ENCODE data around the gene ZNF451. TPM values are rescaled to one million over a fixed set of nuclear protein-coding genes. Genes with fewer than 3 reads are reported as not detected.

The ZNF451 gene
- total RNA-seq, 1 experiment from 2014 or later, result 63.0 TPM

DNA sequence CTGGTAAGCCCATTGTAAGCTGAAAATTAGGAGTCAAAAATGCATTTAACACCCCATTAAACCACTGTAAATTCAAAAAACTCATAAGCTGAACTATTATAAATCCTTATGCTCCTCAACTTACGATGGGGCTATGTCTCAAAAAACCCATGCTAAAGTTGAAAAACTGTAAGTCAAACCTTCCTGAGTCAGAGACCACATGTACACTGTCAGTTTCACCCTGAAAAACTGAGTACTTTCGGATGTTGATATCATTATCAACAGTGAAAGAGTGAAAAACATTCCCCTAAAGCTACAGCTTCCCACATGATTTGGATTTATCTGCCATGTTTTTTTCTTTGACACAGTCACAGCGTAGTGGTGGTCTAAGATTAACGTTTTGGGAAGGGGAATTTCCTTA lies 117.9 kb downstream of the ZNF451 start:
- H3K27me3 Mint-ChIP-seq (ENCODE audit: insufficient read depth, unreplicated experiment), result no peaks in the 10 kb centered on the region
- no peaks in the 10 kb centered on the region for H3K9me3 Mint-ChIP-seq (ENCODE audit: unreplicated experiment)
- intact Hi-C loops (cut with micrococcal nuclease), result no loop called here
- no TSS peak for BruUV-seq (replicated peaks)
- no peak for DNase-seq (ENCODE audit: unreplicated experiment)
- no peak overlapping the region for H3K4me3 Mint-ChIP-seq (ENCODE audit: unreplicated experiment)
- CTCF ChIA-PET, result interaction anchor here (0.8 to 1.6 kb wide), 2 partner anchors 14 to 46 kb away, joined by 4 to 5 read pairs; partner anchors contain the start of gene RAB23
- POLR2A ChIA-PET, result interaction anchor here (0.6 kb wide), 1 partner anchor 46 kb away, joined by 3 read pairs; no protein-coding TSS in a partner anchor
- no peak overlapping the region for H3K27ac Mint-ChIP-seq (ENCODE audit: low read depth, unreplicated experiment)
- H3K36me3 Mint-ChIP-seq (ENCODE audit: insufficient read depth, unreplicated experiment), result peaks cover 11% of the 10 kb centered on the region
- TF ChIP-seq, protein P1, sequence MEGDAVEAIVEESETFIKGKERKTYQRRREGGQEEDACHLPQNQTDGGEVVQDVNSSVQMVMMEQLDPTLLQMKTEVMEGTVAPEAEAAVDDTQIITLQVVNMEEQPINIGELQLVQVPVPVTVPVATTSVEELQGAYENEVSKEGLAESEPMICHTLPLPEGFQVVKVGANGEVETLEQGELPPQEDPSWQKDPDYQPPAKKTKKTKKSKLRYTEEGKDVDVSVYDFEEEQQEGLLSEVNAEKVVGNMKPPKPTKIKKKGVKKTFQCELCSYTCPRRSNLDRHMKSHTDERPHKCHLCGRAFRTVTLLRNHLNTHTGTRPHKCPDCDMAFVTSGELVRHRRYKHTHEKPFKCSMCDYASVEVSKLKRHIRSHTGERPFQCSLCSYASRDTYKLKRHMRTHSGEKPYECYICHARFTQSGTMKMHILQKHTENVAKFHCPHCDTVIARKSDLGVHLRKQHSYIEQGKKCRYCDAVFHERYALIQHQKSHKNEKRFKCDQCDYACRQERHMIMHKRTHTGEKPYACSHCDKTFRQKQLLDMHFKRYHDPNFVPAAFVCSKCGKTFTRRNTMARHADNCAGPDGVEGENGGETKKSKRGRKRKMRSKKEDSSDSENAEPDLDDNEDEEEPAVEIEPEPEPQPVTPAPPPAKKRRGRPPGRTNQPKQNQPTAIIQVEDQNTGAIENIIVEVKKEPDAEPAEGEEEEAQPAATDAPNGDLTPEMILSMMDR (IDR thresholded peaks at IDR 0.05; ENCODE audit: unreplicated experiment), result no peak
- peaks cover 7% of the 10 kb centered on the region for H3K4me1 Mint-ChIP-seq (ENCODE audit: insufficient read depth, unreplicated experiment)

- H3K27ac Mint-ChIP-seq (ENCODE audit: low read depth, unreplicated experiment), result no peak overlapping the region
- H3K4me1 Mint-ChIP-seq (ENCODE audit: insufficient read depth, unreplicated experiment), result peaks cover 7% of the 10 kb centered on the region
- no TSS peak for BruUV-seq (replicated peaks)
These were observed 119.0 kb downstream of the ZNF451 start for GRCh38 chr6:57209030-57209429.

DNA sequence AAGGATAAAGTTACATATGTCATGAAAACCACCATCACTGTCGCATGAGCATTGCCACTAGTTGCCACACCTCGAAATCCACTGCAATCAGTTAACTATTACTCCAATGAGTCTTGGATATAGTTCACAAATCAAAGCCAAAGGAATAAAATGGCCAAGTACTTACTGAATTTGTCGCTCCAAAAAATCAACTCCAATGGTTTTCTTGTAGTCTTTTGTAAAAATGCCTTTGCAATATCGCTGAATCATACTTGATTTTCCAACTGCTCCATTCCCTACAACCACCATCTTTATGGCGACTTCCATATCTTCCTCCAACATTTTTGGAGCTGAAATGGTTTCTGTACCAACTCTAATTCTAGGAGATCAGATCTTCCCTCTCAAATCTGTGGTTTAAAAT lies 120.1 kb downstream of the ZNF451 start:
- TF ChIP-seq, protein P1 (IDR thresholded peaks at IDR 0.05; ENCODE audit: unreplicated experiment), result no peak
- Mint-ChIP-seq H3K9me3 (ENCODE audit: unreplicated experiment) (no peaks in the 10 kb centered on the region), H3K4me1 (ENCODE audit: insufficient read depth, unreplicated experiment) (peaks cover 7% of the 10 kb centered on the region), H3K27me3 (ENCODE audit: insufficient read depth, unreplicated experiment) (no peaks in the 10 kb centered on the region), H3K27ac (ENCODE audit: low read depth, unreplicated experiment) (no peak overlapping the region), H3K4me3 (ENCODE audit: unreplicated experiment) (no peak overlapping the region), H3K36me3 (ENCODE audit: insufficient read depth, unreplicated experiment) (peaks cover 11% of the 10 kb centered on the region)
- POLR2A ChIA-PET, result interaction anchor here (0.7 kb wide), 1 partner anchor 15 kb away, joined by 4 read pairs; no protein-coding TSS in a partner anchor
- no peak for DNase-seq (ENCODE audit: unreplicated experiment)
- CTCF ChIA-PET, result no interaction called here
- BruUV-seq (replicated peaks), result no TSS peak
- intact Hi-C loops (cut with micrococcal nuclease), result no loop called here

More at GRCh38 chr6:57209030-57209429, 119.0 kb downstream of the ZNF451 start:
- intact Hi-C loops (cut with micrococcal nuclease), result no loop called here
- H3K9me3 Mint-ChIP-seq (ENCODE audit: unreplicated experiment), result no peaks in the 10 kb centered on the region
- CTCF ChIA-PET, result interaction anchor here (0.8 kb wide), 1 partner anchor 47 kb away, joined by 4 read pairs; no protein-coding TSS in a partner anchor
- no peaks in the 10 kb centered on the region for H3K27me3 Mint-ChIP-seq (ENCODE audit: insufficient read depth, unreplicated experiment)
- H3K4me3 Mint-ChIP-seq (ENCODE audit: unreplicated experiment), result no peak overlapping the region
- H3K36me3 Mint-ChIP-seq (ENCODE audit: insufficient read depth, unreplicated experiment), result peaks cover 11% of the 10 kb centered on the region
- POLR2A ChIA-PET, result no interaction called here
- DNase-seq (ENCODE audit: unreplicated experiment), result no peak
- TF ChIP-seq, protein P1 (IDR thresholded peaks at IDR 0.05; ENCODE audit: unreplicated experiment), result no peak

GRCh38 chr6:57215260-57215659 lies 125.3 kb downstream of the ZNF451 start:
- Mint-ChIP-seq H3K4me3 (ENCODE audit: unreplicated experiment) (no peak overlapping the region), H3K27ac (ENCODE audit: low read depth, unreplicated experiment) (no peak overlapping the region), H3K36me3 (ENCODE audit: insufficient read depth, unreplicated experiment) (peaks cover 3% of the 10 kb centered on the region), H3K9me3 (ENCODE audit: unreplicated experiment) (no peaks in the 10 kb centered on the region), H3K27me3 (ENCODE audit: insufficient read depth, unreplicated experiment) (no peaks in the 10 kb centered on the region), H3K4me1 (ENCODE audit: insufficient read depth, unreplicated experiment) (peaks cover 32% of the 10 kb centered on the region)
- ChIA-PET CTCF (no interaction called here), POLR2A (interaction anchor here (0.7 to 1.5 kb wide), 2 partner anchors 11 to 12 kb away, joined by 3 to 4 read pairs; no protein-coding TSS in a partner anchor)
- DNase-seq (ENCODE audit: unreplicated experiment), result no peak
- TF ChIP-seq, protein P1 (IDR thresholded peaks at IDR 0.05; ENCODE audit: unreplicated experiment), result no peak
- no TSS peak for BruUV-seq (replicated peaks)
- intact Hi-C loops (cut with micrococcal nuclease), result loop anchor here (5.0 kb wide), 1 partner anchor 87 kb away; no protein-coding TSS in a partner anchor
